GM20000 (cell line): ENCODE measurements around the gene ADSS1.

Source experiments
- DNase-seq: peaks from one replicate; pipeline ENCODE4 v3.0.0; 2012; ENCODE audit warnings: low spot score
- TF ChIP-seq, protein P1 (sequence below): IDR thresholded peaks from 2 replicates; pipeline ENCODE4 v1.5.1; 2012; ENCODE audit warnings: mild to moderate bottlenecking, control low read depth; ENCODE audit errors: extremely low read depth, missing control alignments

The ADSS1 gene

GRCh38 chr14:104678901-104679705 is 44.9 kb upstream of the ADSS1 start:
- DNase-seq, result no peak
- TF ChIP-seq, protein P1, sequence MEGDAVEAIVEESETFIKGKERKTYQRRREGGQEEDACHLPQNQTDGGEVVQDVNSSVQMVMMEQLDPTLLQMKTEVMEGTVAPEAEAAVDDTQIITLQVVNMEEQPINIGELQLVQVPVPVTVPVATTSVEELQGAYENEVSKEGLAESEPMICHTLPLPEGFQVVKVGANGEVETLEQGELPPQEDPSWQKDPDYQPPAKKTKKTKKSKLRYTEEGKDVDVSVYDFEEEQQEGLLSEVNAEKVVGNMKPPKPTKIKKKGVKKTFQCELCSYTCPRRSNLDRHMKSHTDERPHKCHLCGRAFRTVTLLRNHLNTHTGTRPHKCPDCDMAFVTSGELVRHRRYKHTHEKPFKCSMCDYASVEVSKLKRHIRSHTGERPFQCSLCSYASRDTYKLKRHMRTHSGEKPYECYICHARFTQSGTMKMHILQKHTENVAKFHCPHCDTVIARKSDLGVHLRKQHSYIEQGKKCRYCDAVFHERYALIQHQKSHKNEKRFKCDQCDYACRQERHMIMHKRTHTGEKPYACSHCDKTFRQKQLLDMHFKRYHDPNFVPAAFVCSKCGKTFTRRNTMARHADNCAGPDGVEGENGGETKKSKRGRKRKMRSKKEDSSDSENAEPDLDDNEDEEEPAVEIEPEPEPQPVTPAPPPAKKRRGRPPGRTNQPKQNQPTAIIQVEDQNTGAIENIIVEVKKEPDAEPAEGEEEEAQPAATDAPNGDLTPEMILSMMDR, result no peak

DNA sequence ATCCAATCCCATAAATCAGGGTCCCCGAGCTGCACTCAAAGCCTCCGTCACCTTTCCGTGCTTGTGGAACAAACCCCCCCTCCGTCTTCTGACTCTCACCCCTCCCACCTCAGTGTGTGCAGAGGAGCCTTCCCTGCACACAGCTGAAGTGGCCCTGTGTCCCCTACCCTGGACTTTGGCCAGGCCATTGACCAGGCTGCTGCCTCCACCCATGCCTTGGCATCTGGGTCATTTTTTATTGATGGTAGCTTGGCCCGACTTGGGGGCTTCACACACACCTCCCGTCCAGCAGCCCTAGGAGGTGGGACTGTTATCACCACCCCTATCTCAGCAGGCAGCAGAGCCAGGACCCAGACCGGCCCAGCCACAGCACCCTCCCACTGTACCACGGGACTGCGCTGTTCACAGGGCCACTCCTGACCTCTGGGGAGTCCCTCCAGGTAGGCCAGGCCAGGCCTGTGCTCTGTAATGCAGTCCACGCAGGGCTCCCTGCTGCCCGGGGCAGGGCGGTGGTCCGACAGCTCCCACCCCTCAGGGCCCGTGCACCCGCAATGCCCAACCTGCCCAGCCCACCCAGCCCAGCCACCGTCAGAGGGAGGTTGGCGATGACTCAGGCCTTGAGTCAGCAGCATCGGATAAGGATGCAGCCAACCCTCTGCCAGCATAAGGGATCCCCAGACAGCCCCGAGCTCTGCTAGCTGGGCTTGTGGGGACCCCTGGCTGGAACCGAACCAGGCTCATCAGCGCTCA is 43.8 kb upstream of the ADSS1 start:
- TF ChIP-seq, protein P1, result no peak
- DNase-seq, result no peak

- TF ChIP-seq, protein P1, result peak; percentile 11
- DNase-seq, result peak; percentile 80
Measured at GRCh38 chr14:104680806-104681688, 43.0 kb upstream of the ADSS1 start.

DNA sequence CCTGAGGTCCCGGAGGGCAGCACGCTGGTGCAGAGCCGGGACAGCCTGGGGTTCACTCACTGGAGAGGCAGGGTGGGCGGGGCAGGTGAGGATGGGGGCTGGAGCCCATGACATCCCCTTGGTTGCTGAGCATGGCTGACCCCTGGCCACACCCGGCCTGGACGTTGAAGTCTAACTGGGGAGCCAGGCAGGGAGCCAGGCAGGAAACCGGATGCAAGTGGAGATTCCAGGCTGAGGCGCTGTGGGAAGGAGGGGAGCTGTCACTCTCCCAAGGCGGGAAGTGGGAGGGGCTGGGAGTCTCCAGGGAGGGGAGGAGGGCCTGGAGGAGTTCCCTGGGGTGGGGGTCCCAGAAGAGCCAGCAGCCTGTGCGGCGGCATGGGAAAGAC is 42.3 kb upstream of the ADSS1 start:
- DNase-seq, result no peak
- TF ChIP-seq, protein P1, result no peak

GRCh38 chr14:104682107-104682593 is 41.9 kb upstream of the ADSS1 start:
- DNase-seq, result no peak
- TF ChIP-seq, protein P1, result no peak

- no peak for DNase-seq
- TF ChIP-seq, protein P1, result no peak
Measured at GRCh38 chr14:104683653-104684448, 40.2 kb upstream of the ADSS1 start.
